NB4 (cell line): ENCODE measurements around the gene ENOX1.

ENCODE experiments used
- TF ChIP-seq, protein P1 (sequence below): IDR thresholded peaks from one replicate; pipeline ENCODE4 v1.5.1; 2012; ENCODE audit warnings: low read depth, low read length
- TF ChIP-seq, protein P2 (sequence below): IDR thresholded peaks from 2 replicates; pipeline ENCODE4 v1.6.1; 2011; ENCODE audit warnings: low read depth, low read length

DNA sequence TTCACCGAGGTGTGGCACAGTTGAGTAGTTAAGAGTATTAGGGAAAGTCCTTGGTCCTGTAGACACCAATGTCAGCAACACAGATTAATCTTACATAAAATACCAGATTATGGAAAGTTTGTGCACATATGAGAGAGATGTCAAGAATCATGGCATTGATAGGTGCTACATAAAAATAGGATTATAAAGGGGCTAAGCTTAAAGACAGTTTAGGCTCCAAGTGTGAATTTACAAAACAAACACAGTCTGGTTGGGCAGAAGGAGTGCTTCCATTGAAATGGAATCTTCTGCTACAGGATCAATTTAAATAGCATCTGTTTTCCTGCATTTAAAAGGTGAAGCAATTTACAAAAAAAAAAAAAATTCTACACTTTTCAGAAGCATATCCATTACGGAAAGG is 470.5 kb downstream of the ENOX1 start:
- TF ChIP-seq, protein P1, sequence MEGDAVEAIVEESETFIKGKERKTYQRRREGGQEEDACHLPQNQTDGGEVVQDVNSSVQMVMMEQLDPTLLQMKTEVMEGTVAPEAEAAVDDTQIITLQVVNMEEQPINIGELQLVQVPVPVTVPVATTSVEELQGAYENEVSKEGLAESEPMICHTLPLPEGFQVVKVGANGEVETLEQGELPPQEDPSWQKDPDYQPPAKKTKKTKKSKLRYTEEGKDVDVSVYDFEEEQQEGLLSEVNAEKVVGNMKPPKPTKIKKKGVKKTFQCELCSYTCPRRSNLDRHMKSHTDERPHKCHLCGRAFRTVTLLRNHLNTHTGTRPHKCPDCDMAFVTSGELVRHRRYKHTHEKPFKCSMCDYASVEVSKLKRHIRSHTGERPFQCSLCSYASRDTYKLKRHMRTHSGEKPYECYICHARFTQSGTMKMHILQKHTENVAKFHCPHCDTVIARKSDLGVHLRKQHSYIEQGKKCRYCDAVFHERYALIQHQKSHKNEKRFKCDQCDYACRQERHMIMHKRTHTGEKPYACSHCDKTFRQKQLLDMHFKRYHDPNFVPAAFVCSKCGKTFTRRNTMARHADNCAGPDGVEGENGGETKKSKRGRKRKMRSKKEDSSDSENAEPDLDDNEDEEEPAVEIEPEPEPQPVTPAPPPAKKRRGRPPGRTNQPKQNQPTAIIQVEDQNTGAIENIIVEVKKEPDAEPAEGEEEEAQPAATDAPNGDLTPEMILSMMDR = no peak
- TF ChIP-seq, protein P2, sequence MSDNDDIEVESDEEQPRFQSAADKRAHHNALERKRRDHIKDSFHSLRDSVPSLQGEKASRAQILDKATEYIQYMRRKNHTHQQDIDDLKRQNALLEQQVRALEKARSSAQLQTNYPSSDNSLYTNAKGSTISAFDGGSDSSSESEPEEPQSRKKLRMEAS = no peak
